PC-9 (cell line): ENCODE measurements around the gene FAAH. TPM values are rescaled to one million over a fixed set of nuclear protein-coding genes. Genes with fewer than 3 reads are reported as not detected.

Experiments used
- BruUV-seq: library from RNA; stranded (reverse); fragments of 400-500 nt; replicated peaks from 2 replicates; lab custom pipeline; 2021; lab: Mats Ljungman, UMichigan
- CTCF ChIA-PET: fragments of 300-600 bp; sonication (Branson Sonifier 250); formaldehyde crosslinking; loops from one replicate; lab custom pipeline; 2022; ENCODE audit warnings: antibody characterized with exemption; lab: Charles Lee
- POLR2A ChIA-PET: fragments of 300-600 bp; sonication (Branson Sonifier 250); formaldehyde crosslinking; loops from one replicate; lab custom pipeline; 2022; ENCODE audit warnings: antibody characterized with exemption; ENCODE audit not compliant: unreplicated experiment; lab: Charles Lee
- DNase-seq, 2 experiments: peaks; one replicate each; pipeline versions ENCODE4 v3.0.0 to v3.0.0-alpha.2; 2015 to 2022; ENCODE audit warnings: mixed read lengths in 1 of 2
- H2AFZ ChIP-seq: fragments of 200-600 bp; sonication (generic); 2 replicates; pipeline ENCODE4 v1.8.1; 2017; ENCODE audit warnings: antibody characterized with exemption
- H3F3A ChIP-seq: fragments of 200-600 bp; sonication (generic); 2 replicates; pipeline ENCODE4 v1.8.1; 2017; ENCODE audit warnings: antibody characterized with exemption, mild to moderate bottlenecking, low read depth; ENCODE audit not compliant: insufficient read depth
- H3K27ac ChIP-seq: fragments of 200-600 bp; sonication (generic); 2 replicates; pipeline ENCODE4 v1.6.1; 2016; ENCODE audit warnings: mixed run types
- H3K27me3 ChIP-seq: fragments of 200-600 bp; sonication (generic); 2 replicates; pipeline ENCODE4 v1.6.1; 2016; ENCODE audit warnings: low read depth, mixed run types; ENCODE audit not compliant: insufficient read depth
- H3K36me3 ChIP-seq: fragments of 200-600 bp; sonication (generic); 2 replicates; pipeline ENCODE4 v1.6.1; 2016; ENCODE audit warnings: low read depth, mixed run types
- H3K4me1 ChIP-seq: fragments of 200-600 bp; sonication (generic); replicated peaks from 2 replicates; pipeline ENCODE4 v1.6.1; 2016; ENCODE audit warnings: mixed run types; ENCODE audit not compliant: insufficient read depth
- H3K4me2 ChIP-seq: fragments of 200-600 bp; sonication (generic); 2 replicates; pipeline ENCODE4 v1.6.1; 2017; ENCODE audit warnings: mixed run types
- H3K4me3 ChIP-seq: fragments of 200-600 bp; sonication (generic); 2 replicates; pipeline ENCODE4 v1.6.1; 2016; ENCODE audit warnings: mixed run types
- H3K79me2 ChIP-seq: fragments of 200-600 bp; sonication (generic); 2 replicates; pipeline ENCODE4 v1.6.1; 2017; ENCODE audit warnings: low read depth, mixed run types
- H3K9me2 ChIP-seq: fragments of 200-600 bp; sonication (generic); 2 replicates; pipeline ENCODE4 v1.8.1; 2017; ENCODE audit warnings: mild to moderate bottlenecking; ENCODE audit not compliant: insufficient read depth
- H3K9me3 ChIP-seq: fragments of 200-600 bp; sonication (generic); 2 replicates; pipeline ENCODE4 v1.8.1; 2016; ENCODE audit warnings: low read depth; ENCODE audit not compliant: insufficient read depth
- H4K20me1 ChIP-seq: fragments of 200-600 bp; sonication (generic); 2 replicates; pipeline ENCODE4 v1.8.1; 2017; ENCODE audit not compliant: insufficient read depth
- EZH2 ChIP-seq: fragments of 200-600 bp; sonication (generic); IDR thresholded peaks from 2 replicates; pipeline ENCODE4 v1.8.0; 2017; ENCODE audit warnings: antibody characterized with exemption, low read depth
- intact Hi-C: fragments of 100-400 bp; cut with micrococcal nuclease; formaldehyde crosslinking; loops from one replicate; pipeline ENCODE4 v1.10.0; 2022; ENCODE audit not compliant: unreplicated experiment
- total RNA-seq: library from RNA; stranded (reverse); gene quantifications from 2 replicates; pipeline ENCODE4 v1.2.3, GENCODE V29; 2021
- TF ChIP-seq, protein P1 (sequence below): fragments of 200-600 bp; sonication (generic); conservative IDR thresholded peaks from 2 replicates; pipeline ENCODE4 v1.6.1; 2017; ENCODE audit warnings: mixed run types, antibody characterized with exemption, mild to moderate bottlenecking, moderate library complexity

FAAH gene
- total RNA-seq, 1 experiment from 2014 or later, result 19.1 TPM

DNA sequence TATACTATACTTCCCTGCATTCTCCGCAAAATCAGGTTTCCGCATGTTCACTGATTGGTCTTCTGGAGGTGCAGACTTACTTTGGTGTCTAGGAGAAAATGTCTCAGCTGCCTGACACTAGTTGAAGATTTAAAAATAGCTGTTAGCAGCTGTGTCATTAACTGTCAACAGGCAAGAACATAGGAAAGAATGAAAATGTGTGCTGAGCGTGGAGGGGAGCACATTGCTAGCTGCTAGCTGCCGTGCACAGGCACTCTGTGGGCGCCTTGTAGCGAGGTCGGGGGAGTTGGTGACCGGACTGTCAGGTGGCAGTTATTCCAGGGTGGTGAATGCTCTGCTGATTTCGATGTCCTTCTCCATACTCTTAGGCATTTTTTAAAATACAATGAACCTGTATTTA is 5.2 kb downstream of the FAAH start:
- ChIA-PET CTCF (interaction anchor here (0.6 to 0.7 kb wide), 2 partner anchors 126 to 1037 kb away, joined by 3 to 11 read pairs; no protein-coding TSS in a partner anchor), POLR2A (interaction anchor here (0.7 kb wide), 1 partner anchor 118 kb away, joined by 6 read pairs; no protein-coding TSS in a partner anchor)

DNA sequence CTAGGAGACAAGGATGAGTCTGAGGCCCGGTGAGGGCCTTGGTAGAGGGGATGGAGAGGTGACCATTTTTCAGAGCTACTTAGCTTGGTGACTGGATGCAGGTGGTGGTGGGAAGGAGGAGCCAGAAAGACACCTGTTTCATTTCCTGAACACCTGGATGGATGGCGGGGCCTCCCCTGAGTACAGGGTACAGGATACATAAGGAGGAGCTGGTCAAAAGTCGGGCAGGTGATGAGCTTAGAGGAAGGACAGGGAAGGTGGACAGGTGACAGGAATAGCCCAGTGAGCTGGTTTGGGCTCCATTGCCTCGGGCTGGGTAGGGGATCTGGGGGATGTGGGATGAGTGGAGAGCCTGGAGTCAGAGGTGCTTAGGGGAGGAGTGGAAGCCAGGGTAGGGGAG is 6.3 kb downstream of the FAAH start:
- DNase-seq, result no peak
- no TSS peak for BruUV-seq
- no peaks in the 10 kb centered on the region for H3K9me2 ChIP-seq
- ChIA-PET POLR2A (no interaction called here), CTCF (no interaction called here)
- no peaks in the 10 kb centered on the region for H3K27me3 ChIP-seq
- peaks cover 8% of the 10 kb centered on the region; the same call in 1 of the 2 replicates for H3K4me1 ChIP-seq
- TF ChIP-seq, protein P1, sequence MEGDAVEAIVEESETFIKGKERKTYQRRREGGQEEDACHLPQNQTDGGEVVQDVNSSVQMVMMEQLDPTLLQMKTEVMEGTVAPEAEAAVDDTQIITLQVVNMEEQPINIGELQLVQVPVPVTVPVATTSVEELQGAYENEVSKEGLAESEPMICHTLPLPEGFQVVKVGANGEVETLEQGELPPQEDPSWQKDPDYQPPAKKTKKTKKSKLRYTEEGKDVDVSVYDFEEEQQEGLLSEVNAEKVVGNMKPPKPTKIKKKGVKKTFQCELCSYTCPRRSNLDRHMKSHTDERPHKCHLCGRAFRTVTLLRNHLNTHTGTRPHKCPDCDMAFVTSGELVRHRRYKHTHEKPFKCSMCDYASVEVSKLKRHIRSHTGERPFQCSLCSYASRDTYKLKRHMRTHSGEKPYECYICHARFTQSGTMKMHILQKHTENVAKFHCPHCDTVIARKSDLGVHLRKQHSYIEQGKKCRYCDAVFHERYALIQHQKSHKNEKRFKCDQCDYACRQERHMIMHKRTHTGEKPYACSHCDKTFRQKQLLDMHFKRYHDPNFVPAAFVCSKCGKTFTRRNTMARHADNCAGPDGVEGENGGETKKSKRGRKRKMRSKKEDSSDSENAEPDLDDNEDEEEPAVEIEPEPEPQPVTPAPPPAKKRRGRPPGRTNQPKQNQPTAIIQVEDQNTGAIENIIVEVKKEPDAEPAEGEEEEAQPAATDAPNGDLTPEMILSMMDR, result no peak
- TF ChIP-seq EZH2, result no peak
- H3K79me2 ChIP-seq, result no peaks in the 10 kb centered on the region
- H3F3A ChIP-seq, result no peaks in the 10 kb centered on the region
- no peaks in the 10 kb centered on the region for H4K20me1 ChIP-seq
- no peak overlapping the region for H3K4me3 ChIP-seq
- H2AFZ ChIP-seq, result no peak overlapping the region
- no peak overlapping the region for H3K27ac ChIP-seq
- intact Hi-C loops, result loop anchor here (10.0 kb wide), 3 partner anchors 314 to 774 kb away; partner anchors contain the start of gene EFCAB14
- no peak overlapping the region for H3K4me2 ChIP-seq
- H3K9me3 ChIP-seq, result no peaks in the 10 kb centered on the region
- H3K36me3 ChIP-seq, result no peaks in the 10 kb centered on the region

More for the DNA sequence above, 5.2 kb downstream of the FAAH start:
- Histone ChIP-seq H3K79me2 (no peaks in the 10 kb centered on the region), H3K36me3 (no peaks in the 10 kb centered on the region), H3K4me1 (peaks cover 8% of the 10 kb centered on the region; the same call in 1 of the 2 replicates), H3K27me3 (no peaks in the 10 kb centered on the region), H3K4me2 (no peak overlapping the region), H3K27ac (no peak overlapping the region), H2AFZ (no peak overlapping the region), H3K9me2 (no peaks in the 10 kb centered on the region), H4K20me1 (no peaks in the 10 kb centered on the region), H3F3A (no peaks in the 10 kb centered on the region), H3K9me3 (no peaks in the 10 kb centered on the region), H3K4me3 (no peak overlapping the region)
- no TSS peak for BruUV-seq
- DNase-seq, result no peak
- TF ChIP-seq, protein P1, result no peak
- TF ChIP-seq EZH2, result no peak
- intact Hi-C loops, result no loop called here

DNA sequence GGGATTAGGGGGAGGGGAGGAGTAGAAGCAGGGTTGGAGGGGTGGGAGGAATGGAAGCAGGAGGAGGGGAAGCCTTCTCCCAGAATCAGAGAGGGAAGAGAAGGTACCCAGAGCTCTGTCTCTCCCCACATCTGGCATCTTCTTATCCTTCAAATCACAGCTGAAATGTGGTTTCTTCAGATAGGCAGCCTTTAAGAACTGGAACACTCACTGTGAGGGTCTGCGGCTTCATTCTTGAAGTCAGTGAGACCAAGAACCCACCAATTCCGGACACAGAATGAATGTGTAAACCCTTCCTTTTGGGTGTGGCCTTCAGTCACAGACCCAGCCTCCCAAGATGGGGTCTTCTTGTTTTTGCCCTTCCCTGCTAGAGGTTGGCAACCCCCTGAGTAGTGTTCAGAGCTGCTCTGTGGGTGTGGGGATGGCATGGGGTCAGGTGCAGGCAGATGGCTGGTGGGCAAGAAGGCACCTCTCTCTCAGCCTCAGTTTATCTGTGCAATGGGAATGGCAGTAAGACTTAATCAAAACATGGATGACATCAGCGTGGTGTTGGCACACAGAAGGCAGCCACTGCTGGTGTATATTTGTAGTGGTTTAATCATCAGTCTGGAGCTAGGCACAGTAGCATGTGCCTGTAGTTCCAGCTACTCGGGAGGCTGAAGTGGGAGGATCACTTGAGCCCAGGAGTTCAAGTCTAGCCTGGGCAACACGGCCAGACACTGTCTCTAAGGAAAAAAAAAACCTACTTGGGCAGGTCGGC is 7.2 kb downstream of the FAAH start:
- Histone ChIP-seq H3K4me2 (peak overlapping the region; percentile 28; the same call in 1 of the 2 replicates), H3K79me2 (no peaks in the 10 kb centered on the region), H3K4me3 (no peak overlapping the region), H3F3A (no peaks in the 10 kb centered on the region), H3K27me3 (no peaks in the 10 kb centered on the region), H3K27ac (no peak overlapping the region), H4K20me1 (no peaks in the 10 kb centered on the region), H3K4me1 (peaks cover 8% of the 10 kb centered on the region; the same call in 1 of the 2 replicates), H2AFZ (no peak overlapping the region), H3K36me3 (no peaks in the 10 kb centered on the region), H3K9me3 (no peaks in the 10 kb centered on the region), H3K9me2 (no peaks in the 10 kb centered on the region)
- no peak for DNase-seq
- ChIA-PET POLR2A (interaction anchor here (0.6 kb wide), 1 partner anchor 79 kb away, joined by 4 read pairs; no protein-coding TSS in a partner anchor), CTCF (interaction anchor here (0.5 to 0.7 kb wide), 2 partner anchors 178 to 230 kb away, joined by 3 to 5 read pairs; no protein-coding TSS in a partner anchor)
- intact Hi-C loops, result loop anchor here (10.0 kb wide), 3 partner anchors 313 to 773 kb away; partner anchors contain the start of gene EFCAB14
- TF ChIP-seq EZH2, result no peak
- TF ChIP-seq, protein P1, result no peak
- no TSS peak for BruUV-seq
